Transverse colon (tissue), 4 donors: ENCODE results near the gene TMEM72. TPM values are rescaled to one million over a fixed set of nuclear protein-coding genes. Genes with fewer than 3 reads are reported as not detected.

Source experiments
- DNase-seq: peaks from one replicate; pipeline ENCODE4 v3.0.0-alpha.2; 2019
- H3K27ac ChIP-seq, 4 donors: fragments of 200-600 bp; sonication (generic); 2 replicates each; pipeline ENCODE4 v1.5.1; 2016 to 2018; ENCODE audit warnings: inconsistent platforms in 4 of 4
- H3K27me3 ChIP-seq: fragments of 200-600 bp; sonication (generic); 2 replicates; pipeline ENCODE4 v1.5.1; 2017; ENCODE audit warnings: inconsistent platforms
- H3K36me3 ChIP-seq, 4 donors: fragments of 200-600 bp; sonication (generic); 2 replicates each; pipeline ENCODE4 v1.5.1; 2017 to 2019; ENCODE audit warnings: inconsistent platforms in 4 of 4
- H3K4me1 ChIP-seq, 4 donors: fragments of 200-600 bp; sonication (generic); 2 replicates each; pipeline ENCODE4 v1.5.1; 2017 to 2020; ENCODE audit warnings: inconsistent platforms in 4 of 4
- H3K4me3 ChIP-seq, 4 donors: fragments of 200-600 bp; sonication (generic); 1 replicate in 1 of 4; 2 replicates in 3 of 4; pipeline versions ENCODE4 v1.5.1 to v1.6.1; 2017 to 2019; ENCODE audit warnings: inconsistent platforms in 4 of 4
- H3K9me3 ChIP-seq, 2 donors: fragments of 200-600 bp; sonication (generic); 2 replicates each; pipeline ENCODE4 v1.5.1; 2017 to 2019; ENCODE audit warnings: inconsistent platforms in 2 of 2
- EP300 ChIP-seq: sonication (generic); formaldehyde crosslinking; IDR thresholded peaks from one replicate; pipeline ENCODE4 v1.6.1; 2017; ENCODE audit warnings: antibody characterized with exemption, low read depth
- POLR2A ChIP-seq: fragments of 450-650 bp; IDR thresholded peaks from one replicate; pipeline ENCODE4 v1.6.1; 2016; ENCODE audit warnings: antibody characterized with exemption, mild to moderate bottlenecking, moderate library complexity
- POLR2AphosphoS5 ChIP-seq, 3 donors: sonication (generic); formaldehyde crosslinking; IDR thresholded peaks; one replicate each; pipeline ENCODE4 v1.6.1; 2016; ENCODE audit warnings: antibody characterized with exemption in 3 of 3
- WGBS, 2 donors: methylation state at CpG; one replicate each; pipeline ENCODE4 v1.1.5; 2018; ENCODE audit warnings: low coverage in 1 of 2; 5-methylcytosine and 5-hydroxymethylcytosine counted together
- in situ Hi-C, 4 donors: fragments of 200-750 bp; cut with MboI; loops; one replicate each; pipeline versions ENCODE4 v1.15.0 to v1.15.1; 2017; ENCODE audit warnings: low sequenced_read_pairs in 3 of 4, low pct_ligation_motif_present in 1 of 4, low pct_unique_long_range_greater_than_20kb in 1 of 4
- intact Hi-C: fragments of 100-400 bp; cut with DNase I; formaldehyde crosslinking; loops from one replicate; pipeline ENCODE4 v1.15.1; 2023; ENCODE audit warnings: low total_unique reads
- total RNA-seq, 4 donors: library from RNA; depleted of rRNA; stranded (reverse); fragments of >200 nt; gene quantifications; one replicate each; pipeline ENCODE4 v1.1.0, GENCODE V29; 2016
- TF ChIP-seq, protein P1 (sequence below), 5 experiments: fragments of 200-600 bp in 3 of 5; fragments of 450-650 bp in 2 of 5; sonication (generic) in 3 of 5; IDR thresholded peaks; 1 replicate in 2 of 5; 2 replicates in 3 of 5; pipeline ENCODE4 v1.5.1; 2016 to 2017; ENCODE audit warnings: antibody characterized with exemption in 5 of 5, inconsistent platforms in 3 of 5, mild to moderate bottlenecking in 2 of 5, moderate library complexity in 1 of 5

Gene TMEM72
- total RNA-seq, 4 donors from 2014 or later = 9.5 to 49.4 (median 16.5) TPM

DNA sequence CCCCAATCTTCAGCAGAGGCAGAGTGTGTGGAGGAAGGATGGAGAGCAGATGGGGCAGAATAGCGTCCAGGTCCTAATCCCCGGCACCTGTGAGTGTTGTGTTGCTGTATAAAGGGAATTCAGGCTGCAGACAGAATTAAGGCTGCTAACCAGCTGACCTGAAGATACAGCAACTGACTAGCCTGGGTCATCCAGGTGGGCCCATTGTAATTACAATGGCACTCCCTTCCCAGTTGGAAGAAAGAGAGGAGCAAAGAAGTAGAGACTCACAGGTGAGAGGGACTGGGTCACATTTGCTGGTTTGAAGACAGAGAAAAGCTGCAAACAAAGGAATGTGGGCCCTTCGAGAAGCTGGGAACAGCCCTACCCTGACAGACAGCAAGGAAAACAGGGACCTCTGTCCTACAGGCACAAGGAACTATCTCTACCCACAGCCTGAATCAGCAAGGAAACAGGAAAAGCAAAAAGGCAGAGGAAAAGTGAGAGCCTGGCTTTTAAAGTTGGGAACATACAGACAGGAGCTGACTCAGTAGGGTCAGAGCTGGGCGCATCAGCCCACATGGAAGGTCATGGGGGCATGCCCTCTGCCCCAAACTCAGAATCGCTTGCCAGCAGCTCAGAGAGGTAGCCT is 11.6 kb upstream of the TMEM72 start:
- 50 to 86% methylated on average over 1 to 5 of the region's 5 CpGs for WGBS, 2 donors
- DNase-seq = no peak
- intact Hi-C loops = no loop called here

DNA sequence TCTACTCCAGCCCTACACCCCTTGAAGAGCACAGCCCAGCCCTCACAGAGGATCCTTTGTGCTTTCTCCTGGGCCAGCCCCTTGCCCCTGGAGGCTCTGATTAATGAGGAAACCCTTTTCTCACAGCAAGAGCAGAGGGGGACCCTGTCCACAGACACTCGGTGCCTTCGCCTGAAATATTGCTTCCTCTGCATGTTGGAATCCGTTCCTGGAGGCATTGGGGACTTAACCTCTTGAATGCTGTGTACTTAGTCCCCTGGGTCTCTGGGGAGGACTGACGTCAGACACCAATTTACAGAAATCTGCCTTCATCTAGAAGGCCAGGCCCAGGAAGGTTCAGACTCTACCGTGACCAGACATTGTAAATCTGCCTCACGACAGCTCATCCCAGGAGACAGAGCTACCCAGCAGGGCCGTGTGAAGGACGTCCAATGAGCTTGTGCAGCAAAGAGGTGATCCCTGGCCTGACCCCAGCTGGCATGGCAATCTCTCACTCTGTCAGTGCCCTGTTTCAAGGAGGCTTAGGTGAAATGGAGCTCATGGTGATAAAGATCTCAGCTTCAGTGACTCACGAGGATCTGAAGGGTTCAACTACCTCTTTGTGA is 8.1 kb upstream of the TMEM72 start:
- in situ Hi-C loops (no loop called here), intact Hi-C loops (no loop called here)
- Histone ChIP-seq H3K9me3 (no peaks in the 10 kb centered on the region), H3K27ac (no peak overlapping the region), H3K36me3 (no peaks in the 10 kb centered on the region), H3K4me1 (no peaks in the 10 kb centered on the region), H3K27me3 (no peaks in the 10 kb centered on the region), H3K4me3 (no peak overlapping the region)
- no peak for DNase-seq
- 65% methylated on average over 9 of the region's 9 CpGs; no CpG with 5 or more reads in 1 of the 2 donors for WGBS, 2 donors
- TF ChIP-seq POLR2AphosphoS5 (IDR thresholded peaks at IDR 0.05) = no peak
- TF ChIP-seq, protein P1, sequence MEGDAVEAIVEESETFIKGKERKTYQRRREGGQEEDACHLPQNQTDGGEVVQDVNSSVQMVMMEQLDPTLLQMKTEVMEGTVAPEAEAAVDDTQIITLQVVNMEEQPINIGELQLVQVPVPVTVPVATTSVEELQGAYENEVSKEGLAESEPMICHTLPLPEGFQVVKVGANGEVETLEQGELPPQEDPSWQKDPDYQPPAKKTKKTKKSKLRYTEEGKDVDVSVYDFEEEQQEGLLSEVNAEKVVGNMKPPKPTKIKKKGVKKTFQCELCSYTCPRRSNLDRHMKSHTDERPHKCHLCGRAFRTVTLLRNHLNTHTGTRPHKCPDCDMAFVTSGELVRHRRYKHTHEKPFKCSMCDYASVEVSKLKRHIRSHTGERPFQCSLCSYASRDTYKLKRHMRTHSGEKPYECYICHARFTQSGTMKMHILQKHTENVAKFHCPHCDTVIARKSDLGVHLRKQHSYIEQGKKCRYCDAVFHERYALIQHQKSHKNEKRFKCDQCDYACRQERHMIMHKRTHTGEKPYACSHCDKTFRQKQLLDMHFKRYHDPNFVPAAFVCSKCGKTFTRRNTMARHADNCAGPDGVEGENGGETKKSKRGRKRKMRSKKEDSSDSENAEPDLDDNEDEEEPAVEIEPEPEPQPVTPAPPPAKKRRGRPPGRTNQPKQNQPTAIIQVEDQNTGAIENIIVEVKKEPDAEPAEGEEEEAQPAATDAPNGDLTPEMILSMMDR (IDR thresholded peaks at IDR 0.05) = no peak
- no peak for TF ChIP-seq EP300
- no peak for TF ChIP-seq POLR2A

More for the DNA sequence above, 11.6 kb upstream of the TMEM72 start:
- no peaks in the 10 kb centered on the region for H3K4me1 ChIP-seq
- H3K27me3 ChIP-seq = no peaks in the 10 kb centered on the region
- no peaks in the 10 kb centered on the region for H3K9me3 ChIP-seq
- in situ Hi-C loops = no loop called here
- TF ChIP-seq EP300 = no peak
- TF ChIP-seq POLR2AphosphoS5 (IDR thresholded peaks at IDR 0.05) = no peak
- H3K27ac ChIP-seq = no peak overlapping the region
- H3K4me3 ChIP-seq = no peak overlapping the region
- H3K36me3 ChIP-seq = no peaks in the 10 kb centered on the region

DNA sequence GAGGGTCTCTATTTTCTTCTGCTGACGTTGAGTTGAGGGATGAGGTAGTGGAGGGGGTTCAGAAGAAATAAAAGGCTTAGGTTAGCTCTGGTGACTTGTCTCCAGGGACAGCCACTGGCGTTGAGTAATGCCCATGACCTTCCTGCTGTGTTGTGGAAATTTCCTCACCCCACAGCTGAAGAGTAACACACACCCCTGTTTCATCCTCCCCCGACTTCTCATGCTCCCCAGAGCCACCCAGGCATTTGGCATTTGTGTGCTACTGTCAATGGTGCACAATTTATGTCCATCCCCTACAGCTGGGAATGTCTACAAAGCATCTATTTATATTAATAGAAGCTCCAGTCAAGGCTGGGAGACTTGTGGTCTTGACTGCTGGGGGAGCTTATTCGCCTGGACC is 4.7 kb upstream of the TMEM72 start:
- Histone ChIP-seq H3K9me3 (no peaks in the 10 kb centered on the region), H3K36me3 (no peaks in the 10 kb centered on the region), H3K27ac (no peak overlapping the region), H3K4me3 (no peak overlapping the region), H3K4me1 (peaks cover 0 to 20% (median 13%) of the 10 kb centered on the region in 4 donors), H3K27me3 (no peaks in the 10 kb centered on the region)
- TF ChIP-seq EP300 (no peak), POLR2A (no peak), POLR2AphosphoS5 (IDR thresholded peaks at IDR 0.05) (no peak)
- TF ChIP-seq, protein P1 (IDR thresholded peaks at IDR 0.05) = no peak
- DNase-seq = no peak
- 53 to 66% methylated on average over 3 to 4 of the region's 4 CpGs for WGBS, 2 donors
- intact Hi-C loops = no loop called here
- in situ Hi-C loops = no loop called here

DNA sequence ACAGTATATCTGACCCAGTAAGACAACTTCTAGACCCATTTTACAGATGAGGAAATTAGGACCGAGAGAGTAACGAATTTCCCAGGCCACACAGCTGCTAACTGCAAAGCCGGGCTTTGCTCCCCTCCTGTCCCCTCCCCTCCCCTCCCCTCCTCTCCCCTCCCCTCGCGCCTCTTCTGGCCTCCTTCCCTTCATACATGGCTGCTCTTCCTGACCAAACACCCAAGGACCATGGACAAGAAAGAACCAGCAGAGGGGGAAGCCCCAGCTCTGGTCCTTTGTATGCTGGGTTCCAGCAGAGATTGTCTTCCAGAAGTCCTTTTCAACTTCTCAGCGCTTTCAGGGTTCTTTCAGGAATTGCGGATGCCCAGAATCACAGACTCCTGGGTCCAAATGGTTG is 3.6 kb upstream of the TMEM72 start:
- in situ Hi-C loops = no loop called here
- WGBS, 2 donors = 80 to 93% methylated on average over 2 to 7 of the region's 7 CpGs

More for the DNA sequence above, 3.6 kb upstream of the TMEM72 start:
- Histone ChIP-seq H3K36me3 (no peaks in the 10 kb centered on the region), H3K9me3 (no peaks in the 10 kb centered on the region), H3K4me1 (peaks cover 0 to 30% (median 17%) of the 10 kb centered on the region in 4 donors), H3K4me3 (no peak overlapping the region), H3K27ac (no peak overlapping the region), H3K27me3 (no peaks in the 10 kb centered on the region)
- TF ChIP-seq POLR2AphosphoS5 (IDR thresholded peaks at IDR 0.05) (no peak), POLR2A (no peak), EP300 (no peak)
- TF ChIP-seq, protein P1 (IDR thresholded peaks at IDR 0.05) = no peak
- intact Hi-C loops = no loop called here
- DNase-seq = no peak
